Neural progenitor cell (in vitro differentiated cells): ENCODE data around the gene GNG7.
A peak's percentile ranks its signal among the peaks of the same experiment; 100 is the strongest.

Experiments used
- EZH2 ChIP-seq: fragments of 200-600 bp; sonication (generic); IDR thresholded peaks from 2 replicates; pipeline ENCODE4 v1.6.1; 2017; ENCODE audit warnings: antibody characterized with exemption, mild to moderate bottlenecking, moderate library complexity
- TF ChIP-seq, protein P1 (sequence below): fragments of 200-600 bp; sonication (generic); IDR thresholded peaks from 2 replicates; pipeline ENCODE4 v1.5.1; 2017; ENCODE audit warnings: antibody characterized with exemption, mild to moderate bottlenecking

DNA sequence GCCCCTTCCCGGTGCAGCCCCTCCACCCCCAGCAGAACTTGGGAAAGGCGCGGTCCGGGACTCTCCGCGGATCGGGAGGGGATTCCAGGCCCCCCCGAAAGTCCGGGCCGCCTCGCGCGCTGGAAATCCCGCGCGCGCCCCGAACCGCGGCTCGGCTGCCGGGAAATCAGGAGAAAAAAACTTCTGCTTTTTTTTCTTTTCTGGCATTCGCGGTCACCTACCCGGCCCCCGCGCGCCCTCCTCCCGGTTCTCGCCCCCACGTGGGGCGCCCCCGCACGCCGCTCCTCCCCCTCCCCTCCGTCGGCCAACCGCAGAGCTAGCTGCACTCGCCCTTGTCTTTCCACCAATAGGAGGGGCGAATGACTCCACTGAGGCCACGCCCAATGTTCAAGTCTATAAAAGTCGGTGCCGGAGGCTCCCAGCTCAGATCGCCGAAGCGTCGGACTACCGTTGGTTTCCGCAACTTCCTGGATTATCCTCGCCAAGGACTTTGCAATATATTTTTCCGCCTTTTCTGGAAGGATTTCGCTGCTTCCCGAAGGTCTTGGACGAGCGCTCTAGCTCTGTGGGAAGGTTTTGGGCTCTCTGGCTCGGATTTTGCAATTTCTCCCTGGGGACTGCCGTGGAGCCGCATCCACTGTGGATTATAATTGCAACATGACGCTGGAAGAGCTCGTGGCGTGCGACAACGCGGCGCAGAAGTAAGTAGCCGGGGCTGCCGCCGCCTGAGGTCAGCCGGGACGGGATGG lies 226.6 kb downstream of the GNG7 start, which contains the start of gene GADD45B:
- TF ChIP-seq, protein P1, sequence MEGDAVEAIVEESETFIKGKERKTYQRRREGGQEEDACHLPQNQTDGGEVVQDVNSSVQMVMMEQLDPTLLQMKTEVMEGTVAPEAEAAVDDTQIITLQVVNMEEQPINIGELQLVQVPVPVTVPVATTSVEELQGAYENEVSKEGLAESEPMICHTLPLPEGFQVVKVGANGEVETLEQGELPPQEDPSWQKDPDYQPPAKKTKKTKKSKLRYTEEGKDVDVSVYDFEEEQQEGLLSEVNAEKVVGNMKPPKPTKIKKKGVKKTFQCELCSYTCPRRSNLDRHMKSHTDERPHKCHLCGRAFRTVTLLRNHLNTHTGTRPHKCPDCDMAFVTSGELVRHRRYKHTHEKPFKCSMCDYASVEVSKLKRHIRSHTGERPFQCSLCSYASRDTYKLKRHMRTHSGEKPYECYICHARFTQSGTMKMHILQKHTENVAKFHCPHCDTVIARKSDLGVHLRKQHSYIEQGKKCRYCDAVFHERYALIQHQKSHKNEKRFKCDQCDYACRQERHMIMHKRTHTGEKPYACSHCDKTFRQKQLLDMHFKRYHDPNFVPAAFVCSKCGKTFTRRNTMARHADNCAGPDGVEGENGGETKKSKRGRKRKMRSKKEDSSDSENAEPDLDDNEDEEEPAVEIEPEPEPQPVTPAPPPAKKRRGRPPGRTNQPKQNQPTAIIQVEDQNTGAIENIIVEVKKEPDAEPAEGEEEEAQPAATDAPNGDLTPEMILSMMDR = no peak
- TF ChIP-seq EZH2 = peak; percentile 7
